ENCODE measurements around the gene COMMD8.

COMMD8 gene

GRCh38 chr4:47471591-47471990 is 8.1 kb upstream of the COMMD8 start:
- DNase-seq: no peak

GRCh38 chr4:47471064-47471463 is 7.6 kb upstream of the COMMD8 start:
- no peak for DNase-seq

GRCh38 chr4:47469951-47470350 is 6.4 kb upstream of the COMMD8 start:
- no peak for DNase-seq

- DNase-seq: no peak
Measured at GRCh38 chr4:47468706-47469365, 5.3 kb upstream of the COMMD8 start.

GRCh38 chr4:47466056-47466785 is 2.7 kb upstream of the COMMD8 start:
- DNase-seq: no peak

GRCh38 chr4:47465004-47465403 is 1.5 kb upstream of the COMMD8 start:
- peak; percentile 9 to 43 for DNase-seq

- DNase-seq: no peak
Measured at GRCh38 chr4:47462799-47463234, 685 bp downstream of the COMMD8 start.

- no peak for DNase-seq
Measured at GRCh38 chr4:47451657-47452056, 11.8 kb downstream of the COMMD8 start.

- peak in 1 of 2 donors; percentile 38 for DNase-seq
Measured at GRCh38 chr4:47444031-47444430, 19.5 kb downstream of the COMMD8 start.

GRCh38 chr4:47442980-47443379 is 20.5 kb downstream of the COMMD8 start:
- DNase-seq: peak; percentile 78 to 79

- no peak for DNase-seq
Measured at GRCh38 chr4:47434931-47435330, 28.6 kb downstream of the COMMD8 start.

- no peak for DNase-seq
Measured at GRCh38 chr4:47432749-47433148, 30.8 kb downstream of the COMMD8 start.

- no peak for DNase-seq
Measured at GRCh38 chr4:47427935-47428334, 35.6 kb downstream of the COMMD8 start.

- no peak for DNase-seq
Measured at GRCh38 chr4:47425628-47426027, 37.9 kb downstream of the COMMD8 start.

GRCh38 chr4:47419296-47419695 is 44.2 kb downstream of the COMMD8 start:
- DNase-seq: no peak

- no peak for DNase-seq
Measured at GRCh38 chr4:47418147-47418546, 45.4 kb downstream of the COMMD8 start.

GRCh38 chr4:47415719-47416118 is 47.8 kb downstream of the COMMD8 start:
- DNase-seq: no peak

- DNase-seq: no peak
Measured at GRCh38 chr4:47413521-47413920, 50.0 kb downstream of the COMMD8 start.

- DNase-seq: no peak
Measured at GRCh38 chr4:47410271-47410670, 53.2 kb downstream of the COMMD8 start.

- DNase-seq: peak in 1 of 2 donors; percentile 5
Measured at GRCh38 chr4:47406408-47406807, 57.1 kb downstream of the COMMD8 start.
